Superior temporal gyrus (tissue), 1 donor: ENCODE measurements around the gene CAMK1D.
"Not testable (repeated sequence)": the region's sequence is repeated elsewhere in the genome, so short reads cannot be mapped to it uniquely, and the experiment has no call there.

Source experiments
- DNase-seq: peaks from one replicate; pipeline ENCODE4 v3.0.0-alpha.2; 2016; ENCODE audit errors: extremely low spot score

The CAMK1D gene

GRCh38 chr10:12513775-12514673 is 164.7 kb downstream of the CAMK1D start:
- DNase-seq = no peak

GRCh38 chr10:12518024-12518423 is 168.7 kb downstream of the CAMK1D start:
- no peak for DNase-seq

GRCh38 chr10:12521423-12521822 is 172.1 kb downstream of the CAMK1D start:
- DNase-seq = no peak

- DNase-seq = no peak
These were observed 177.0 kb downstream of the CAMK1D start for GRCh38 chr10:12526311-12526710.

GRCh38 chr10:12529976-12530375 is 180.6 kb downstream of the CAMK1D start:
- no peak for DNase-seq

GRCh38 chr10:12531305-12532220 is 182.2 kb downstream of the CAMK1D start:
- no peak for DNase-seq

GRCh38 chr10:12533151-12533550 is 183.8 kb downstream of the CAMK1D start:
- DNase-seq = no peak

- no peak for DNase-seq
These were observed 184.4 kb downstream of the CAMK1D start for GRCh38 chr10:12533723-12534122.

- no peak for DNase-seq
These were observed 185.5 kb downstream of the CAMK1D start for GRCh38 chr10:12534824-12535223.

- DNase-seq = no peak
These were observed 186.3 kb downstream of the CAMK1D start for GRCh38 chr10:12535656-12536055.

GRCh38 chr10:12538491-12538995 is 189.2 kb downstream of the CAMK1D start:
- DNase-seq = no peak

GRCh38 chr10:12539350-12540164 is 190.2 kb downstream of the CAMK1D start:
- DNase-seq = no peak

GRCh38 chr10:12540341-12540781 is 191.0 kb downstream of the CAMK1D start:
- no peak for DNase-seq

GRCh38 chr10:12541446-12542067 is 192.2 kb downstream of the CAMK1D start:
- no peak for DNase-seq

- no peak for DNase-seq
These were observed 192.9 kb downstream of the CAMK1D start for GRCh38 chr10:12542133-12542670.

- DNase-seq = no peak
These were observed 194.2 kb downstream of the CAMK1D start for GRCh38 chr10:12543589-12543988.

GRCh38 chr10:12546160-12546802 is 196.9 kb downstream of the CAMK1D start:
- DNase-seq = not testable (repeated sequence)

GRCh38 chr10:12547301-12547771 is 198.0 kb downstream of the CAMK1D start:
- DNase-seq = no peak

- no peak for DNase-seq
These were observed 199.9 kb downstream of the CAMK1D start for GRCh38 chr10:12549297-12549696.

- no peak for DNase-seq
These were observed 201.6 kb downstream of the CAMK1D start for GRCh38 chr10:12550994-12551393.
